HG02571 (cell line): ENCODE data around the gene PAMR1.

Experiments used
- ATAC-seq: cut with Tn5 transposase; IDR thresholded peaks from one replicate; pipeline ENCODE4 v1.9.1; 2021; ENCODE audit warnings: mild to moderate bottlenecking, moderate library complexity; ENCODE audit not compliant: unreplicated experiment

Gene PAMR1

GRCh38 chr11:35463331-35463751, 62.1 kb downstream of the PAMR1 start:
- no peak for ATAC-seq

GRCh38 chr11:35461917-35462538, 63.4 kb downstream of the PAMR1 start:
- no peak for ATAC-seq

GRCh38 chr11:35459489-35459888, 65.9 kb downstream of the PAMR1 start:
- no peak for ATAC-seq

DNA sequence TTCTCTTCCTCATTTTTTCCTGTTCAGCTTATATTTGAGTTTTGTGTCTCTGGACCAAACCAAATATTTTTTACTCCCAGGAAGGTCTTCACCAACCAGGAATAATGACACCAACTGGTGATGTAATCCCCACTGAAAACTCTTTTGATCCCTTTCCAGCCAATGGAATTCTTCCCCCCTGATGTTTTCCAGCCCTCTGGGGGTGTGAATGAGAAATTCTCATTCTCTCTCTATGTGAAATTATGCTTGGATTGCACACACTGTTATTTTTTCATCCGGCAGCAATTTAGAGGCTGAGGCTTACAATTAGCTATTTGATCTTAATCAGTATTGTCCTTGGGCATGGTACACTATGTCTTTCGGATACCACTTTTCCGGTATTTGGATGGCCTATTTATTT, 66.6 kb downstream of the PAMR1 start:
- no peak for ATAC-seq

DNA sequence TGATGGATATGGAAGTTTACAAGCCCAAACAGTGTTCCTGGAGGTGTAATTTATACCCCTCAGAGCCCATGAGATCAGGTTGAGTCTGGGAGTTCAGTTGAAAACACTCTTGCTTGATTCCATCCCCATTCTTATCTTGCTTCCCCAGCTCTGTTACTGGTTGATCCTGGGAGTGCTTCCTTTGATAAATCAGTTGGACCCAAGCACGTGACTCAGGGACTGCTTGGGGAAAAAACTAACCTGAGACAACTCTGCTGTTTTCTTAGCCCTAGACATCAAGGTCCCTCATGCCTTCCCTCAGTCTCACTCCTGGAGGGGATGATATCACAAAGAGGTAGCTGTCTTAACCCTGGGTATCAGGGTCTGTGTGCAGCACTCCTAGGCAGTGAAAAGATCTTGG, 71.1 kb downstream of the PAMR1 start:
- no peak for ATAC-seq

GRCh38 chr11:35436581-35437250, 88.7 kb downstream of the PAMR1 start:
- no peak for ATAC-seq

DNA sequence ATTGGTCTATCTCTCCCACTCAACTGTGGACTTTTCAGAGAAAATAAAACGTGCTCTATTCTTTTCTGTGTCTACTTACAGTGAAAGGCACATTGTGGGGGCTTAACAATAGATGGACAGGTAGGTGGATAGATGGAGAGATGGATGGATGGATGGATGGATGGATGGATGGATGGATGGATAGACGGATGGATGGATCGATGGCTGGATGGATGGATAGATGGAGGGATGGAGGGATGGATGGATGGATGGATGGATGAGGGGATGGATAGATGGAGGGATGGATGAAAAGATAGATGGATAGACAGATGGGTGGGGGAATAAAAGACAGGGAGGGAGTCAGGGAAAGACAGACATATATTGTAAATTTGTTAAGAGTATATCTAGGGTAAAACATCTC, 91.8 kb downstream of the PAMR1 start:
- ATAC-seq, result no peak

GRCh38 chr11:35432464-35432863, 93.0 kb downstream of the PAMR1 start:
- ATAC-seq, result no peak

DNA sequence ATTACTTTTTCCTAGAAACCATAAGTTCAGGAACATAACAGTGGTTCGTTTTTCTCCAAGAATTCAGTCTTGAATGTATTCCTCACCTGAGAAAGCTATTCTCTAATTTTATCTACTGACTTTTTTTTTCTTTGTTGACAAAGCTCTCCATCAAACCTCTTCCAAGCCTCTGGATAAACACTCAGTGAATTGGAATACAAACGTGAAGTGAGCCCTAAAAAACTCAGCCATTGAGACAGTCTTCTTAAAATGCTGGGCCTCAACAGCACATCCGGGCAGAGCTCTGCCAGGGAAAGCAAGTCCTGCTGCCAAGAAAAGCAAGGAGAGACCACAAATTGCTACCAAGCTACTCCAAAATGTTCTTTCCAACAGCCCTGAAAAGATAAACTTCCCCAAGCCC, 98.3 kb downstream of the PAMR1 start:
- no peak for ATAC-seq

GRCh38 chr11:35426351-35426750, 99.1 kb downstream of the PAMR1 start:
- ATAC-seq, result no peak

- no peak for ATAC-seq
Observed at GRCh38 chr11:35425603-35426212, 99.7 kb downstream of the PAMR1 start.

- ATAC-seq, result no peak
Observed at GRCh38 chr11:35424157-35424940, 101.1 kb downstream of the PAMR1 start.

- no peak for ATAC-seq
Observed at GRCh38 chr11:35420371-35420770, 105.0 kb downstream of the PAMR1 start.

- no peak for ATAC-seq
Observed at GRCh38 chr11:35419830-35420333, 105.5 kb downstream of the PAMR1 start.

DNA sequence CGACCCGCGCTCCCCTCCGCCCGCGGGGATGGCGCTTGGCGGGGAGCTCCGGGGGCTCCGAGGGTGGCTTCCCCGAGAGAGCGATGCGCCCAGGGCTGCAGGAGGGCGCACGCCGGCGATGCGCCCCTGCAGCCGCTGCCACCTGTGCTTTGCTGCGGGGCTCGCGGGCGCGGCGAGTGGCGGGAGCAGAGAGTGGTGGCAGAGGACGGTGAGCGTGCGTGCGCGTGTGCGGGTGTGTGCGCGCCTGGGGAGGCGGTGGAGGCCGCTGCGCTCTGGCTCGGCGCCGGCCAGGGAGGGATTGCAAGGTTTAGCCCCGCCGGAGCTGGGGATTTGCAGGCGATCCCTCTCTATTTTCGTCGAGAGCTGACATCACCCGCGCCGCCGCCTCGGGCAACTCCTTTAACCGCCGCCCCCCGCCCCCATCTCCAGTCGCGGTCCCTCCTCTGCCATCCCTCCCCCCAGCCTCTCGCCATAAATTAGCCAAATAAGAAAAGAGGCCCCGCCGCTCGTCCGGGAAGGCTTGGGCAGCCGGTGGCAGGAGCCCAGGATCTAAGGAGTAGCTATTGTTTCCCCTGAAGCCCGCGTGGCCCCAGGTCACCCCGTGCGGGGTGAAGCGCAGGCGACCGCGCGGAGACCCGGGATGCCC, 106.1 kb downstream of the PAMR1 start, which contains the start of gene SLC1A2:
Gene SLC1A2 (minus strand): TSS at position 375 of the 646 bp plus-strand sequence. CDS start 592 bp downstream, outside the sequence.
- ATAC-seq, result no peak

DNA sequence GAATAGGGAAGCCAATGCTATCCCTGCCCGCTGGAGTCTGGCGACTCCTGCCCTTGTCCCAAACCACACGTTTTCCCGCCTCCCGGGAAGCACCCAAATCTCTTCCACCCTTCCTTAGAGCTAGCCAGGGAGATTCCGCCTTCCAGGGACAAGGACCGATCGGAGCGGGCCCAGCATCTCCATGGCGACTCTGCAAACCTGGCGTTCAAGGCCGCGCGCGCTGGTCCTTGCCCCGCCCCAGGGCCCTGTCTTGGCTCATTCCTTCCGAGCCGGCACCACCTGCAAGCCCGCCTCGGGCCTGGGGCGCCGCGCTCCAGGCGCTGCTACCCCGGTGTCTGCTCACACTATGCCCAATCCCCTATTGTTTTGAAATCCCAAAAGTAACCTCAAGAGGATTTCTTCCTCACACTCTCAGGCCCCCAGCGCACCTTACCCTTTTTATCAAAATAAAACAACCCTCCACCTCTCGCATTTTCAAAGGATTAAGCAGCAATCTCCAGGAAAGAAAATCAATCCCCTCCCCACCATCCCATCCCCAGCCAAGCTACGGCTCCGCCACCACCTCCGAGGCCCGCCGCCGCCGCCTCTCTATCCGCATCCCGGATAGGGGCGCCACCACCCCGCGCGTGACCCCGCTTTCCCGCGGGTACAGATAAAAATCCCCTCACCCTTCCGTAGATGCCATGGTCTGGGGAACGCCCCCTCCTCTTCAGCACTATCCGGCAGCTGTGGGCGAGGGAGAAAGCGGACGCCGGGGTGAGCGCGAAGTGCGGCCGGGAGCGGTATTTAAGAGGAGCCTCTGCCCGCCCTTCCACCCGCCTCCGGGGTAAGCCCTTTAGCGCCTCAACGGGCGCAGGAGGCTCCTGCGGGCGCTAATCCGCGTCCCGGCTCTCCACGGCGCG, 106.9 kb downstream of the PAMR1 start:
- no peak for ATAC-seq

DNA sequence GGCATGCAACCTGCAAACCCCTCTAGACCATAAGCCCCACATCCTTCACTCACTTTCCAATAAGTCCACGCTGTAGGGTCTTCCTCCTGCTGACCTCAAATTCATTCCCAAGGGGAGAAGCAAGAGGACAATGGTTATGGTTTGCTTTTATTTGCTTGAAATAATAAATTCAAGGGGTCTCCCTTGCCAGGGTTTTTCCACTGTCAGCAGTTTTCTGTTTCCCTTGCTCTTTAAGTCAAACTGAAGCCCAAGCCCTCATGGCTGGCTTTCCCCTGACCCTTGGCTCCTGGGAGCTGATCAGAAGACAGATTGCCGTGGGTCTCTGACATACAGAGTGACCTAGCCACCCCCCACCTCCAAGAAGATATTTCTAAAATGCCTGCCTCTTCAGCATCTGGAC, 109.9 kb downstream of the PAMR1 start:
- ATAC-seq, result no peak

DNA sequence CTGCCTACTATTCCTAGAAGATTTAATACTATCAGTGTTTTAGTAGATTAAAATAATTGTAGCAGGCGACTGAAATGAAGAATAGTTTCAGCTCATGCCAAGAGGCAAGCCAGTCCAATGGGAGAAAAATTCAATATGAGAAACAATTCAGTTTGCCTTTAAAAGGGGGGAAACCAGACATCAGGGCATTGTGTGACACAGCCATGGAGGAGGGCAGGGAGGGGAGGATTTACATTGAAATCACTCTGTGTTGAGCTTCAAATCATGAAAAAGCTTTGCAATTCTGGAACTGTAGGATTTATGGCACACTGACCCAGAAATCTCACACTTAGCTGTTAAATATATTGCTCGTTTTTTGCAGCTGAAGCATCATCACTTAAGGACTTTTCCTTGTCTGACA, 110.6 kb downstream of the PAMR1 start:
- no peak for ATAC-seq

GRCh38 chr11:35414311-35414710, 111.1 kb downstream of the PAMR1 start:
- ATAC-seq, result no peak

- ATAC-seq, result no peak
Observed at GRCh38 chr11:35413598-35413997, 111.8 kb downstream of the PAMR1 start.
